Suppressor macrophage treated with lipopolysaccharide for 4 hours (primary cell): ENCODE measurements around the gene KRTAP16-1.
"Not testable (repeated sequence)": the region's sequence is repeated elsewhere in the genome, so short reads cannot be mapped to it uniquely, and the experiment has no call there.

Experiments used
- DNase-seq: peaks from one replicate; pipeline ENCODE4 v3.0.0-alpha.2; 2020

Gene KRTAP16-1, protein sequence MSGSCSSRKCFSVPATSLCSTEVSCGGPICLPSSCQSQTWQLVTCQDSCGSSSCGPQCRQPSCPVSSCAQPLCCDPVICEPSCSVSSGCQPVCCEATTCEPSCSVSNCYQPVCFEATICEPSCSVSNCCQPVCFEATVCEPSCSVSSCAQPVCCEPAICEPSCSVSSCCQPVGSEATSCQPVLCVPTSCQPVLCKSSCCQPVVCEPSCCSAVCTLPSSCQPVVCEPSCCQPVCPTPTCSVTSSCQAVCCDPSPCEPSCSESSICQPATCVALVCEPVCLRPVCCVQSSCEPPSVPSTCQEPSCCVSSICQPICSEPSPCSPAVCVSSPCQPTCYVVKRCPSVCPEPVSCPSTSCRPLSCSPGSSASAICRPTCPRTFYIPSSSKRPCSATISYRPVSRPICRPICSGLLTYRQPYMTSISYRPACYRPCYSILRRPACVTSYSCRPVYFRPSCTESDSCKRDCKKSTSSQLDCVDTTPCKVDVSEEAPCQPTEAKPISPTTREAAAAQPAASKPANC

GRCh38 chr17:41308918-41309359, at the start of gene KRTAP16-1:
Gene KRTAP16-1, minus strand, starts transcription at chr17:41309309. Its CDS starts 56 bp downstream, at chr17:41309253.
- DNase-seq = no peak

DNA sequence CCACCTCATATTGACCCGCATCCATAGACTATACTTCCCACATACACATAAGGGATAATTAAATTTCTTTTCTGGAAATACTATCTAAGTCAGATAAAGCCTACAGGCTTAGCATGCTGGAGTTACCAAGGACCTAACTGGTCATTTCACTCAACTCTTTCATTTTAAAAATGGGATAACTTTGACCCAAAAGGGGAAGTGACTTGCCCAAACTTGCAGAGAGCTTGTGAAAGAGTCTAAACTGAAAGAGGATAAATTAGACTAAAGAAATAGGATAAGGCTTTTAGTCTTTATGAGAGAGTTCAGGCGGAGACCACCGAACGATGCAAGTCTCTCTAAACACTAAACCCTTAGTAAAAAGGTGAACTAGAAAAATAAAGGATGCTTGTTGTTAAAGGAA, 45.4 kb upstream of the KRTAP16-1 start:
- DNase-seq = peak; percentile 43

- DNase-seq = no peak
These were observed 43.7 kb upstream of the KRTAP16-1 start for GRCh38 chr17:41352597-41353366.

GRCh38 chr17:41351177-41351576, 42.1 kb upstream of the KRTAP16-1 start:
- DNase-seq = no peak

GRCh38 chr17:41350381-41350878, 41.3 kb upstream of the KRTAP16-1 start, which contains the start of gene KRT33A:
Gene KRT33A, minus strand, starts transcription at chr17:41350828. Its CDS starts 61 bp downstream, at chr17:41350767.
- not testable (repeated sequence) for DNase-seq

- no peak for DNase-seq
These were observed 39.0 kb upstream of the KRTAP16-1 start for GRCh38 chr17:41347869-41348760.

DNA sequence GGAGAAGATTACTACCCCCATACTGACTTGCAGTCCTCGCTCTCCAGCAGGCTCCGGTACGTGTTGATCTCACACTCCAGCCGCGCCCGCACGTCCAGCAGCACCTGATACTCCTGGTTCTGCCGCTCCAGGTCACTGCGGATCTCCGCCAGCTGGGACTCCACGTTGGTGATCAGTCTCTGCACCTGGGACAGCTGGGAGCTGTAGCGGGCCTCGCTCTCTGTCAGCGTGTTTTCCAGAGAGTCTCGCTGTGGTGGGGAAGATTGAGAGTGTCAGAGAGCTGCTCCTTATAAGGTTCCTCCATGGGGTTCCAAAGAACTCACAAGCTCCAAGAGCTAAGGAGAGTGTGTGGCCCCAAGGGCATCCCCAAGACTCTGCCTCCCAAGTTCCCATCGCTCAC, 37.3 kb upstream of the KRTAP16-1 start:
- DNase-seq = not testable (repeated sequence)

GRCh38 chr17:41345992-41346391, 36.9 kb upstream of the KRTAP16-1 start:
- no peak for DNase-seq

- DNase-seq = no peak
These were observed 33.9 kb upstream of the KRTAP16-1 start for GRCh38 chr17:41343029-41343428.

GRCh38 chr17:41340934-41341861, 32.1 kb upstream of the KRTAP16-1 start:
- DNase-seq = no peak

- no peak for DNase-seq
These were observed 31.4 kb upstream of the KRTAP16-1 start for GRCh38 chr17:41340494-41340893.

DNA sequence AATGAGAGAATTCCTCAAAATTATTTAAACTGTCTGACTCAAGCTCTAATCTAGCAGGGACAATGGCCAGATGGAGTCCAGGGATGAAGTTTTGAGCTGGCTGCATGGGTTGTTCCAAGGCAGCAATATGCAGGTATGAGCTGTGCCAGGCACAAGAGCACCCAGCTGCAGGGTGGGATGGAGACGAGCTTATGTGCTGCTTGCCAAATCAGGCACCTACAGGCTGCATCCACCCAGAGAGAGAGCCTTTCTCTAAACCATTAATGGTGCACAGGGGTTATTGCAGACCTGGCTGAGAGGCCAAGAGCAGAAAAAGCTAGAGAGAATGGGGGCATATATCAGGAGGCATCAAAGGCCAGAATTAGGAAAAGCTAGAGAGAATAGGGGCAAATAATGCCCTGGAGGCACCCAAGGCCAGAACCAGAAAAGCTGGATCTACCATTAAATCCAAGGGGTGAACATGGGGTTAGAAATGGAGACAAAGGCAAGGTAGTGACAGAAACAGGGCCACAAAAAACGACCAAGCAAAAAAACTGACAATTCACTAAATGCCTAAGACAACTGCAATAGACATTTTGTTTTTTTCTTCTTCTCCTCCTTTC, 30.6 kb upstream of the KRTAP16-1 start:
- DNase-seq = no peak

DNA sequence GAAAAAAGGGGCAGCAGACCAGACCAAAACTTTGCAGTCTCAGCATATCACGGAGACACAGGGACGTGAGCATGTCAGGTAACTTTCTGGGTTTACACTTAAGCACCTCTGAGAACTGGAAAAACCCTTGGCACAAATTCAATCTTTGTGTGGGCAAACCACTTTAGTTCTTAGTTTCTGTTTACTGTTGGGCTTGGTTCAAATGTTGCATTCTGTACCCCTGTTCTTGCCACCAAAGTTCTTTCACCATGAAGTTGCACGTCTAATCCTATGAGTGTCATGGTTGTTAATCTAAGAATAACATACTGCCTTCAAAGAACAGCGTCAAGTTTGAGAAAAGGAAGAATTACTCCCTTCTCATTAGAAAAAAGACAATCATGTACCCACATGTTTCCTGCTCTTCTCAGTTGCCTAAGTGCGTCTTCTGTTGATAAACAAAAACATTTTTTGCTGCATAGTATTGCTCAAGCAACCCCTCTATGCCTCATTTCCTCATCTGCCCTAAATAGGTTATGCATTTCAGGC, 29.9 kb upstream of the KRTAP16-1 start:
- DNase-seq = peak; percentile 41

DNA sequence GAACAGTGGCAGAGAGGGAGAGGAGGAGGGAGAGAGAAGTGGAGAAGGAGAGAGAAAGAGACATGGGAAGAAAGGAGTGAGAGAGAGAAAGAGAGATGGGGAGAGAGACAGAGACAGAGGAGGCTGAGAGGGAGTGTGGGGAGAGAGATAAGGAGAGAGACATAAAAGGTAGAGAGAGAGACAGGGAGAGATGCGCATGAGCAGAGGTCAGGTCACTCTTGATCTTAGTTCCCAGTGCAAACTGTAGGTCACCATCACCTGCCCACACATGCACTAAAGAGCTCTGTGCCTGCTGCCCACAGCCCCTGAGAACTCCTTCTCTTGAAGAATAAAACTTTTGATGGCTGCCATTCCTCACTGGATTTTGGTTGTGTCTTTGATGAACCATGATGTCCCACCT, 26.6 kb upstream of the KRTAP16-1 start:
- DNase-seq = no peak

DNA sequence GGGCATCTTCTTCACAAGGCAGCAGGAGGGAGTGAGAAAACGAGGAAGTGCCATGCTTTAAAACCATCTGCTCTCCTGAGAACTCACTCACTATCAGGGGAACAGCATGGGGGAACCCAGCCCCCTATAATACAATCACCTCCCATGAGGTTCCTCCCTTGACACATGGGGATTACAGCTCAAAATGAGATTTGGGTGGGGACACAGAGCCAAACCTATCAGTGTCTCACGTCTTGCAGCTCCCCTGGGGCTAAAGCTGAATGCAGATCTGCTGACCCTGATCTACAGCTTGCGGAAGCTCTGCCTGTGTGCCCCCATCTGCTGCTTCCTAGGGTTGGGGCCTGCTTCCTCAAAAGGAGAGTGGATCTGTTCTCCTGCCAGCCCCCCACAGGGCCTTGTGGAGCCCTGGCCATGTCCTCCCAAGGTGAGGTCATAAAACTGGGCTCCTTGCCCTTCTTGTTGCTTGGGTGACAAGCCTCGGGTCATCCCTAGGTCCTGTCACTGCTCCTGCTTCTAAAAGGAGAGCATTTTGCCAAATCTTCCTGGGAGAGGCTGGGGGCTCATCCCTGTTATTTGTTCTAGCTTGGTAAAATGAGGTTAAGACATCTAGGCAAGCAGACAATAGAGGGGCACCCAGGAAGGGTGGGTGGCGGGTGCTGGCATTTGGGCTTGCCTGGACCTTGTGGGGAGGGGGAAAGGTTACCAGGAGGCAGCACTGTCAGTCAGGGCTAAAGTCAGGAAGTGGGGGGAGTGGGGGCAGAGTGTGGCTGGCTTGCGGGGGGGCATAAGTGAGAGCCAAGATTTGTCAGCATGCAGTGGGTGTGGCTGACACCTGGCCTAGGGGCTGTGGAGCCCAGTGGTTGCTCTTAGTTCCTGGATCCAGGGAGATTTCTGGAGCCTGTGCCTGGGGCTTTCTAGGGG, 25.5 kb upstream of the KRTAP16-1 start:
- no peak for DNase-seq

DNA sequence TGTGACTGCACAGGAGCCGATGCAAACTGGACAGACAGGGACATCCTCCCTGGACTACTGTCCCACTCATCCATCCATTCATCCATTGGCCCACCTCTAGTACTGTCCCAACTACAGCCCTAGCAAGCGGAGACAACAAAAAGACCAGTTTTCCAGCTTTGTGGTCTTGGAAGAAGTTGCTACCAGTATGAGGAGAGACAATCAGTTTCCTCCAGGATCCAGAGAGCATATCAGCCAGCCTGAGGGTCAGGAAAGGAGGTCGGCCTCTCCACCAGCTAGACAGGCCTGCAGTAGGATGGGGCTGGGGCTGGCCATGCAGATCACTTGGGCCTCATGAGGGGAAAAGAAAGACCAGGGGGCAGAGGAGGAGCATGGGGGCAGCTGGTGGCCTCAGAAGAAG, 24.7 kb upstream of the KRTAP16-1 start:
- no peak for DNase-seq

- DNase-seq = no peak
These were observed 24.0 kb upstream of the KRTAP16-1 start for GRCh38 chr17:41333098-41333497.

- no peak for DNase-seq
These were observed 23.1 kb upstream of the KRTAP16-1 start for GRCh38 chr17:41332239-41332638.

- no peak for DNase-seq
These were observed 22.5 kb upstream of the KRTAP16-1 start for GRCh38 chr17:41331606-41332005.
